HG03575 (cell line): ENCODE results near the gene MRPL24.

Experiments
- ATAC-seq: cut with Tn5 transposase; IDR thresholded peaks from one replicate; pipeline ENCODE4 v1.9.1; 2021; ENCODE audit not compliant: unreplicated experiment, insufficient number of reproducible peaks, low FRiP score; ENCODE audit errors: extremely low read depth

MRPL24 gene

GRCh38 chr1:156721535-156721934, 19.4 kb downstream of the MRPL24 start:
- ATAC-seq, result no peak

GRCh38 chr1:156721131-156721530, 19.8 kb downstream of the MRPL24 start:
- ATAC-seq, result no peak

GRCh38 chr1:156717351-156717750, 23.5 kb downstream of the MRPL24 start:
- ATAC-seq, result no peak

GRCh38 chr1:156714830-156715229, 26.1 kb downstream of the MRPL24 start:
- ATAC-seq, result no peak

GRCh38 chr1:156712626-156713025, 28.3 kb downstream of the MRPL24 start:
- no peak for ATAC-seq

GRCh38 chr1:156711011-156711817, 29.7 kb downstream of the MRPL24 start:
- no peak for ATAC-seq

- ATAC-seq, result no peak
Measured at GRCh38 chr1:156709757-156710489, 31.0 kb downstream of the MRPL24 start.

GRCh38 chr1:156709031-156709430, 31.9 kb downstream of the MRPL24 start:
- ATAC-seq, result no peak

GRCh38 chr1:156708218-156708661, 32.6 kb downstream of the MRPL24 start:
- no peak for ATAC-seq

GRCh38 chr1:156707417-156708217, 33.3 kb downstream of the MRPL24 start:
- no peak for ATAC-seq

- no peak for ATAC-seq
Measured at GRCh38 chr1:156706657-156707416, 34.1 kb downstream of the MRPL24 start.

- ATAC-seq, result no peak
Measured at GRCh38 chr1:156705918-156706656, 34.8 kb downstream of the MRPL24 start.

GRCh38 chr1:156705321-156705917, 35.5 kb downstream of the MRPL24 start, which contains the start of gene CRABP2:
CRABP2 (minus strand) TSS chr1:156705583; CDS start chr1:156705446, 137 bp downstream.
- no peak for ATAC-seq

GRCh38 chr1:156704930-156705320, 36.0 kb downstream of the MRPL24 start:
- no peak for ATAC-seq

GRCh38 chr1:156704166-156704711, 36.6 kb downstream of the MRPL24 start:
- ATAC-seq, result no peak

GRCh38 chr1:156703741-156704140, 37.1 kb downstream of the MRPL24 start:
- ATAC-seq, result no peak

- no peak for ATAC-seq
Measured at GRCh38 chr1:156703336-156703735, 37.6 kb downstream of the MRPL24 start.
